ENCODE data around the gene MDC1. TPM values are rescaled to one million over a fixed set of nuclear protein-coding genes. Genes with fewer than 3 reads are reported as not detected.

Gene MDC1
- total RNA-seq, 1 donor = 12.1 TPM

DNA sequence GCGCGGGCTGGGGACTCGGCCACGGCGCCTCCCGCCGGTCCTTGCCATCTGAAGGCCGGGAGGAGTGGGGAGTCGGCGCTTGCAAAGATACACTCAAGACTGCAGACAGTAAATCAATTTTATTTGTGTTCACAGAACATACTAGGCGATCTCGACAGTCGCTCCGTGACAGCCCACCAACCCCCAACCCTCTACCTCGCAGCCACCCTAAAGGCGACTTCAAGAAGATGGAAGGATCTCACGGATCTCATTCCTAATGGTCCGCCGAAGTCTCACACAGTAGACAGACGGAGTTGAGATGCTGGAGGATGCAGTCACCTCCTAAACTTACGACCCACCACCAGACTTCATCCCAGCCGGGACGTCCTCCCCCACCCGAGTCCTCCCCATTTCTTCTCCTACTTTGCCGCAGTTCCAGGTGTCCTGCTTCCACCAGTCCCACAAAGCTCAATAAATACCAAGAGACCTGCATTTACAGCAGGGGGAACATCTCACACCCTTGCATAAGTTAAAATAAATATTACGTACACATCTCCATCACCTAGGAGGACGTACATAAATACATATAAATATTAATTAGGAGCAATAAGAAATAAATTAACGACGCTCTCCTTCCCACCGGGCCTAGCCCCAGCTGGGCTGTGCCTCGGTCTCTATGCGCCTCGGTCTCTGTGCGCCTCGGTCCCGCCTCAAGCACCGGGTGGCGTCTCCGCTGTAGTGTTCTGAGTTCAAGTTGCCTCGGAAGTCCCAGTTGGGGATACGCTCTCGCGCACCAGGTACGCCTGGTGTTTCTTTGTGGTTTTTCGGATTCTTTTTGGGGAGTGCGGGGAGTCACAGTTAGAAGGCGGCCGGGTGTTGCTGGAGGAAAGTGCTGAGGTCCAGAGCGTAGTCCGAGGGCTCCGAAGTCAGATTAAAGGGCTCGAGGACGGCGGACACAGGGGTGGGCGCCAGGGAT, 26.3 kb upstream of the MDC1 start:
- peak; percentile 45 for DNase-seq (ENCODE audit: low read depth)
- peak overlapping the region; percentile 95 for H3K4me3 ChIP-seq (ENCODE audit: low read depth, low read length)
- TF ChIP-seq, protein P1, sequence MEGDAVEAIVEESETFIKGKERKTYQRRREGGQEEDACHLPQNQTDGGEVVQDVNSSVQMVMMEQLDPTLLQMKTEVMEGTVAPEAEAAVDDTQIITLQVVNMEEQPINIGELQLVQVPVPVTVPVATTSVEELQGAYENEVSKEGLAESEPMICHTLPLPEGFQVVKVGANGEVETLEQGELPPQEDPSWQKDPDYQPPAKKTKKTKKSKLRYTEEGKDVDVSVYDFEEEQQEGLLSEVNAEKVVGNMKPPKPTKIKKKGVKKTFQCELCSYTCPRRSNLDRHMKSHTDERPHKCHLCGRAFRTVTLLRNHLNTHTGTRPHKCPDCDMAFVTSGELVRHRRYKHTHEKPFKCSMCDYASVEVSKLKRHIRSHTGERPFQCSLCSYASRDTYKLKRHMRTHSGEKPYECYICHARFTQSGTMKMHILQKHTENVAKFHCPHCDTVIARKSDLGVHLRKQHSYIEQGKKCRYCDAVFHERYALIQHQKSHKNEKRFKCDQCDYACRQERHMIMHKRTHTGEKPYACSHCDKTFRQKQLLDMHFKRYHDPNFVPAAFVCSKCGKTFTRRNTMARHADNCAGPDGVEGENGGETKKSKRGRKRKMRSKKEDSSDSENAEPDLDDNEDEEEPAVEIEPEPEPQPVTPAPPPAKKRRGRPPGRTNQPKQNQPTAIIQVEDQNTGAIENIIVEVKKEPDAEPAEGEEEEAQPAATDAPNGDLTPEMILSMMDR (IDR thresholded peaks at IDR 0.05; ENCODE audit: insufficient read depth, low read length) = no peak

DNA sequence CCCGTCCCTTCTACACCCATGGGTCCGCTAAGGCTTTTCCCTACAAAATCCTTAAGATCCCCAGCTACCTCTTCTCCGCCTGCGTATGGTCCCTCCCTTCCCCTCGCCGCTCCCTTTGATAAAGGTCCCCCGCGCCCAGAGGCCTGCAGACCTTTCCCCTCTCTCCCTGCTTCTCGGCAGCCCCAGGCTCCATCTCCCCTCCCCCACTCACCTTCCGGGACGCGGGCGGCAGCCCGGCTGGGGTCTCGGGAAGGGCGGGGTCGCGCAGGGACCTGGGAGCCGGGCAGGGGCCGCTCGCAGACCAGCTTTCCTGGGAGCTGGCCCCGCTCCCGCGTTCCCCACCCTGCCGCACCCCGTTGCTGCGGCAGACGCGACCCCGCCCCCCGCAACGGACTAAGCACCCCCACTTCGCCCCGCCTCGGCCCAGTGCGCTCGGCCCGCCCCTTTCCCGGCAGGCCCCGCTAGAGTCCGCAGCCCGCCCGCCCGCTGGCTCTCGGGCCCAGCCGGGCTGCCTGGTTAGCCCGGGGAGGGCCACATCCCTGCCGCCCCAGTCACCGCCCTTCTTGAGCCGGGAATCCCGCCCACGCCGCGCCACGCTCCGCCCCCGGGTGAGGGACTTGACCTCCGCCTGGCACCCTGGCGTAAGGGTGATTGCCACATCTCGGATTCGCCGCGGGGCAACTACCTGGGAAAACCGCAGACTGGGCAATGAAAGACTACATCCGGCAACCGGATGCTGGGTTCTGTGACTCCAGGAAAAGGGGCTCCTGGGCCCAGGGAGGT, 25.4 kb upstream of the MDC1 start, which contains the start of gene FLOT1:
Gene FLOT1, minus strand, starts transcription at position 372 of the 783 bp plus-strand sequence. CDS start 498 bp downstream, outside the sequence.
- TF ChIP-seq, protein P1 (IDR thresholded peaks at IDR 0.05; ENCODE audit: insufficient read depth, low read length) = no peak
- H3K4me3 ChIP-seq (ENCODE audit: low read depth, low read length) = peak within 1 kb of the TSS; percentile 95
- peak; percentile 96 for DNase-seq (ENCODE audit: low read depth)

DNA sequence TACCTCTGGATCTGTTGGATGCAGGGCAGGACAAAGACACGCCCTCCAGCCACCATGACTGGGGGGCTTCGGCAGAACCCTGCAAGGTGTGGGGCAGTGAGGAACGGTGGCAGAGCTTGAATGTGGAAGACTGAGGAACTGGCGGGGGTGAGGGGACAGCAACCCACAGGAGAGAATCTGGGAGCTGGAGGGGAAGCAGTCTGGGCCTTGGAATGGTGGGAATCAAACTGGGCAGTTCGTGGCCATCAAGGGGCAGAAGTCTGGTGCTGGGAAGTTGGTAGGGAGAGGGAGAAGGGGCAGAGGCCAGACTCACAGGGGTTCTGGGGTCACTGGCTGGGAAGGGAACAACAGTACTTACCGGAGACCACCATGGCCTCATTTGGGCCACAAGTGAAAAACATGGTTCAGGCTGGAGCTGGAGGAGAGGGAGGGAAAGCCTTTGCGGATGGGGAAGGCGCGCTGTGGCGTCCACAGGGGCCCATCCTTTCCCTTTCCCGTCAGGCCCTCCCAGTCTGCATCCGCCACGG, 24.8 kb upstream of the MDC1 start:
- TF ChIP-seq, protein P1 (IDR thresholded peaks at IDR 0.05; ENCODE audit: insufficient read depth, low read length) = no peak
- no peak for DNase-seq (ENCODE audit: low read depth)
- peak overlapping the region; percentile 95 for H3K4me3 ChIP-seq (ENCODE audit: low read depth, low read length)

DNA sequence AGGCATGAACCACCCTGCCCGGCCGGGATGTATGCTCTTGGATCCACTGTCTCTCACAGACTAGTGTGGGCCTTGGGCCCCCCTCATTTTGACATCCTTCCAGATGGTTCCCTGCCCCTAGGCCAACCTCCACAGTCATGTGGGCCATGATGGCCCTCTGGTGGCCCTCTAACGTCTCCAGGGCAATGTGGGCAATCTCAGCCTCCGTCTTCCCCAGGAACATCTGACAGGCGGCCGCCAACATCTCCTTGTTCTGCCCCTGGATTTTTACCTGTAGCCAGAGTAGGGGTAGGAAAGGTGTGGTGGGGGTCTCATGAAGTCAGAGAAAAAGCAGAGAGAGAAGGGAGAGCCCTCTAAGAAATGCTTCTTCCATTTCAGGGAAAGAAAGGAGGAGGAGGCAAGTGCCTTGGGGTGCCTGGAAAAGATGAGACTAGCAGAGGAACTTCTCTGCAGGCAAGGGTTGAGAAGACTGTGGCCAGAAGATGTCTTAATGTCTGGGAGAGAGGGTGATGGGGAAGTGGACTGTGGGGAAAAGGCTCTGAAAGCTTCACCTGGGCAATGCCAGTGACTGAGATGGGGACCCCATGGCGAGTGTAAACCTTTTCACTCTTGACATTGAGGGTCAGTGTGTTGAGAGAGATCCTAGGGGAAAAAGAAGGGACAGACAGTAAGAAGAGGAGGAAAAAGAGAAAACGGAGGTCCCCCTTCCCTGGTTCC, 24.1 kb upstream of the MDC1 start:
- peak overlapping the region; percentile 95 for H3K4me3 ChIP-seq (ENCODE audit: low read depth, low read length)
- TF ChIP-seq, protein P1 (IDR thresholded peaks at IDR 0.05; ENCODE audit: insufficient read depth, low read length) = no peak
- DNase-seq (ENCODE audit: low read depth) = no peak

DNA sequence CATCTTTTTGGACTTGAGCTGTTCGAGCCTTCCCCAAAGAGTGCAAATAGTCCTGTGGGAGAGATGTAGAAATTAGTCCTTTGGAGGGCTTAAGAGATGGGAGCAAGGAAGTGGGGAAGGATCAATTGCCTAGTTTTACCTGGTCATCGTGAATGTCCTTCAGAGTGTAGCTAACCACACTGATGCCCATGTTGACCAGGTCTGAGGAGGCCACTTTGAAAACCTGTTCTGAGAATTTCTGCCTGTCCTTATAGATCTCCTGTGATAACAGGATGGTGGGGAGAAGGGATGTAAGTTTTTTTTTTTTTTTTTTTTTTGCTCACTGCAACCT, 23.4 kb upstream of the MDC1 start:
- TF ChIP-seq, protein P1 (IDR thresholded peaks at IDR 0.05; ENCODE audit: insufficient read depth, low read length) = no peak
- no peak for DNase-seq (ENCODE audit: low read depth)
- H3K4me3 ChIP-seq (ENCODE audit: low read depth, low read length) = no peak overlapping the region

DNA sequence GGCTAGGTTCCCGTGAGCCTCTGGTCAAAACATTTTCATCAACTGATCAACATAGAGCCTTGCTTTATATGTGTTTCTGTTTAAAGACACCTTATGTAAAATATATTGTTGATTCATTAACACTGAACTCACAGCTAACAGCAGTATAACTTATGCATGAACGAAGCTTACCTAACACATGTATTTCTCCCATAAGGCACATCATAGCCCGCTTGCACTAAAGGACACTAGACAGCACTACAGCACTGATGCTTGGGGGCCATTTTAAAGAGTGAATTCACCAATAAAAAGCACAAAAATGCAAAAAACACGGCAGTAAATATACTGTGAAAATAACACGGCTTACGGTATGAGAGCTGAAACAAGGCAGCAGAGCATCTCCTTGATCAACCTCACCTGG, 21.5 kb upstream of the MDC1 start:
- H3K4me3 ChIP-seq (ENCODE audit: low read depth, low read length) = no peak overlapping the region
- no peak for DNase-seq (ENCODE audit: low read depth)
- TF ChIP-seq, protein P1 (IDR thresholded peaks at IDR 0.05; ENCODE audit: insufficient read depth, low read length) = no peak
